H1 (cell line): Measurements from ENCODE around the gene HS6ST3. TPM values are rescaled to one million over a fixed set of nuclear protein-coding genes. Genes with fewer than 3 reads are reported as not detected.

Experiments
- CTCF ChIA-PET: fragments of 300-600 bp; sonication (Branson Sonifier 250); formaldehyde crosslinking; loops from one replicate; lab custom pipeline; 2021; ENCODE audit not compliant: partially characterized antibody; lab: Charles Lee
- POLR2A ChIA-PET: fragments of 300-600 bp; sonication (Branson Sonifier 250); formaldehyde crosslinking; loops from one replicate; lab custom pipeline; 2021; ENCODE audit warnings: inconsistent platforms; ENCODE audit not compliant: partially characterized antibody; lab: Charles Lee
- DNase-seq, 2 experiments: peaks; one replicate each; pipeline versions ENCODE4 v3.0.0 to v3.0.0-alpha.2; 2010 to 2022; ENCODE audit warnings: low spot score in 2 of 2, low read depth in 1 of 2, mixed read lengths in 1 of 2
- FAIRE-seq: peaks from 2 replicates; lab custom pipeline; 2011; peaks lifted over from hg19 to GRCh38; lab: Jason Lieb, UNC
- H2AFZ ChIP-seq: 2 replicates; pipeline ENCODE4 v1.8.1; 2012; ENCODE audit warnings: low read length, inconsistent platforms
- H2AK5ac ChIP-seq: 2 replicates; pipeline ENCODE4 v1.6.1; 2013; ENCODE audit warnings: low read depth, low read length
- H2BK120ac ChIP-seq: replicated peaks from 2 replicates; pipeline ENCODE3; 2013; ENCODE audit warnings: low read depth, low read length, inconsistent platforms
- H2BK12ac ChIP-seq: 2 replicates; pipeline ENCODE4 v1.6.1; 2013; ENCODE audit warnings: low read depth, low read length
- H2BK15ac ChIP-seq: 2 replicates; pipeline ENCODE4 v1.6.1; 2013; ENCODE audit warnings: low read length
- H2BK20ac ChIP-seq: 2 replicates; pipeline ENCODE4 v1.6.1; 2013; ENCODE audit warnings: low read length
- H2BK5ac ChIP-seq: 2 replicates; pipeline ENCODE4 v1.6.1; 2013; ENCODE audit warnings: low read depth, low read length
- H3K14ac ChIP-seq: 2 replicates; pipeline ENCODE4 v1.6.1; 2013; ENCODE audit warnings: inconsistent platforms; ENCODE audit not compliant: insufficient read length
- H3K18ac ChIP-seq: 2 replicates; pipeline ENCODE4 v1.6.1; 2013; ENCODE audit warnings: low read length; ENCODE audit errors: extremely low read depth
- H3K23ac ChIP-seq: 2 replicates; pipeline ENCODE4 v1.6.1; 2013; ENCODE audit warnings: inconsistent platforms; ENCODE audit not compliant: insufficient read length
- H3K23me2 ChIP-seq: 2 replicates; pipeline ENCODE4 v1.6.1; 2013; ENCODE audit warnings: low read depth, low read length
- H3K27ac ChIP-seq: 2 replicates; pipeline ENCODE4 v1.6.1; 2011; ENCODE audit warnings: low read depth, low read length, inconsistent platforms
- H3K27me3 ChIP-seq, 4 experiments: replicated peaks in 1 of 4; 1 replicate in 1 of 4; 2 replicates in 3 of 4; pipeline versions ENCODE4 v1.6.1 to v1.8.1; 2011 to 2013; ENCODE audit warnings: low read length in 3 of 4, mild to moderate bottlenecking in 3 of 4, inconsistent platforms in 2 of 4, mixed read lengths in 2 of 4, moderate library complexity in 1 of 4; ENCODE audit not compliant: control insufficient read depth in 3 of 4, insufficient read depth in 3 of 4; ENCODE audit errors: extremely low read depth in 1 of 4
- H3K36me3 ChIP-seq, 4 experiments: 2 replicates each; pipeline versions ENCODE4 v1.6.1 to v1.8.1; 2011 to 2013; ENCODE audit warnings: mild to moderate bottlenecking in 4 of 4, low read length in 3 of 4, moderate library complexity in 2 of 4, control low read depth in 1 of 4, inconsistent platforms in 1 of 4; ENCODE audit not compliant: insufficient read depth in 4 of 4, control insufficient read depth in 2 of 4
- H3K4ac ChIP-seq: replicated peaks from 2 replicates; pipeline ENCODE3; 2013; ENCODE audit warnings: low read length, low read depth, mixed read lengths, inconsistent platforms; ENCODE audit not compliant: insufficient read length
- H3K4me1 ChIP-seq, 4 experiments: replicated peaks in 1 of 4; 1 replicate in 1 of 4; 2 replicates in 3 of 4; pipeline versions ENCODE4 v1.6.1 to v1.8.1; 2011 to 2013; ENCODE audit warnings: low read length in 3 of 4, inconsistent platforms in 2 of 4, mixed read lengths in 1 of 4; ENCODE audit not compliant: insufficient read depth in 4 of 4, control insufficient read depth in 3 of 4
- H3K4me2 ChIP-seq, 2 experiments: 2 replicates each; pipeline versions ENCODE4 v1.6.1 to v1.8.1; 2011 to 2013; ENCODE audit warnings: low read depth in 2 of 2, low read length in 2 of 2, control low read depth in 1 of 2, inconsistent platforms in 1 of 2, mild to moderate bottlenecking in 1 of 2; ENCODE audit not compliant: insufficient read depth in 1 of 2
- H3K4me3 ChIP-seq, 4 experiments: fragments of 200-600, 300-600 bp in 1 of 4; sonication (generic), shearing (Covaris generic), sonication (Bioruptor Twin) in 1 of 4; 2 replicates each; pipeline versions ENCODE4 v1.5.1 to v1.8.1; 2011 to 2016; ENCODE audit warnings: low read length in 4 of 4, low read depth in 3 of 4, control low read depth in 2 of 4, inconsistent platforms in 2 of 4, mild to moderate bottlenecking in 2 of 4, mixed read lengths in 1 of 4, moderate library complexity in 1 of 4; ENCODE audit not compliant: insufficient read depth in 2 of 4; ENCODE audit errors: extremely low read depth in 1 of 4
- H3K56ac ChIP-seq: replicated peaks from 2 replicates; pipeline ENCODE3; 2013; ENCODE audit warnings: low read depth, mild to moderate bottlenecking, mixed read lengths, low read length, inconsistent platforms; ENCODE audit not compliant: insufficient read length
- H3K79me1 ChIP-seq: 2 replicates; pipeline ENCODE4 v1.6.1; 2013; ENCODE audit warnings: low read depth, low read length, control low read depth
- H3K79me2 ChIP-seq, 2 experiments: 2 replicates each; pipeline versions ENCODE4 v1.6.1 to v1.8.1; 2012 to 2013; ENCODE audit warnings: low read length in 2 of 2, mild to moderate bottlenecking in 2 of 2, inconsistent platforms in 1 of 2; ENCODE audit not compliant: insufficient read depth in 2 of 2, control insufficient read depth in 1 of 2
- H3K9ac ChIP-seq, 4 experiments: replicated peaks in 1 of 4; 1 replicate in 1 of 4; 2 replicates in 3 of 4; pipeline versions ENCODE4 v1.6.1 to v1.8.1; 2011 to 2013; ENCODE audit warnings: low read depth in 3 of 4, low read length in 3 of 4, control low read depth in 2 of 4, mild to moderate bottlenecking in 2 of 4, moderate library complexity in 2 of 4, inconsistent platforms in 1 of 4; ENCODE audit errors: extremely low read depth in 1 of 4
- H3K9me3 ChIP-seq, 2 experiments: 2 replicates each; pipeline versions ENCODE4 v1.6.1 to v1.8.1; 2012 to 2013; ENCODE audit warnings: mild to moderate bottlenecking in 2 of 2, moderate library complexity in 2 of 2, control low read depth in 1 of 2, inconsistent platforms in 1 of 2, low read depth in 1 of 2, low read length in 1 of 2, mixed read lengths in 1 of 2; ENCODE audit not compliant: insufficient read depth in 2 of 2
- H4K20me1 ChIP-seq, 2 experiments: replicated peaks in 1 of 2; 2 replicates each; pipeline versions ENCODE3 to v1.8.1; 2011 to 2013; ENCODE audit warnings: inconsistent platforms in 2 of 2, low read length in 2 of 2, mild to moderate bottlenecking in 1 of 2; ENCODE audit not compliant: insufficient read depth in 2 of 2, control insufficient read depth in 1 of 2
- H4K5ac ChIP-seq: 2 replicates; pipeline ENCODE4 v1.6.1; 2013; ENCODE audit warnings: low read length, low read depth, mixed read lengths, inconsistent platforms; ENCODE audit not compliant: insufficient read length
- H4K8ac ChIP-seq: 2 replicates; pipeline ENCODE4 v1.8.0; 2013; ENCODE audit warnings: mild to moderate bottlenecking, moderate library complexity, low read length, inconsistent platforms; ENCODE audit not compliant: insufficient read depth; ENCODE audit errors: extremely low read depth
- H4K91ac ChIP-seq: replicated peaks from 2 replicates; pipeline ENCODE3; 2013; ENCODE audit warnings: low read length, mixed read lengths, inconsistent platforms; ENCODE audit not compliant: insufficient read length
- ATF2 ChIP-seq: IDR thresholded peaks from 2 replicates; pipeline ENCODE4 v1.6.1; 2012; ENCODE audit warnings: low read length, inconsistent platforms
- ATF3 ChIP-seq: IDR thresholded peaks from 2 replicates; pipeline ENCODE4 v1.6.1; 2011; ENCODE audit warnings: low read depth, mild to moderate bottlenecking, low read length; ENCODE audit not compliant: insufficient read depth
- CBX5 ChIP-seq: fragments of 300-800, 300-1000 bp; sonication (generic); IDR thresholded peaks from 2 replicates; pipeline ENCODE4 v1.7.1; 2016; ENCODE audit warnings: antibody characterized with exemption, low read length, low read depth
- CHD2 ChIP-seq: IDR thresholded peaks from 2 replicates; pipeline ENCODE4 v1.6.1; 2012; ENCODE audit warnings: low read length, improper control_type of control experiment
- CREB1 ChIP-seq: IDR thresholded peaks from 2 replicates; pipeline ENCODE4 v1.6.1; 2012; ENCODE audit warnings: inconsistent platforms
- GTF2F1 ChIP-seq: IDR thresholded peaks from 2 replicates; pipeline ENCODE4 v1.6.1; 2012; ENCODE audit warnings: low read depth, low read length, improper control_type of control experiment, borderline replicate concordance
- JUND ChIP-seq: IDR thresholded peaks from 2 replicates; pipeline ENCODE4 v1.6.1; 2011; ENCODE audit warnings: mild to moderate bottlenecking, improper control_type of control experiment, low read length
- RNF2 ChIP-seq: fragments of 200-900, 300-1000 bp; sonication (generic); IDR thresholded peaks from 2 replicates; pipeline ENCODE4 v1.7.1; 2016; ENCODE audit warnings: borderline replicate concordance, low read depth, mild to moderate bottlenecking, antibody characterized with exemption, low read length; ENCODE audit not compliant: poor library complexity, severe bottlenecking; ENCODE audit errors: missing control alignments
- SP4 ChIP-seq: IDR thresholded peaks from 2 replicates; pipeline ENCODE4 v1.6.1; 2012; ENCODE audit warnings: low read length, inconsistent platforms
- SRF ChIP-seq: IDR thresholded peaks from 2 replicates; pipeline ENCODE4 v1.6.1; 2011; ENCODE audit warnings: mild to moderate bottlenecking, low read depth, low read length, moderate library complexity
- polyA plus RNA-seq, 7 experiments: library from polyadenylated mRNA; depleted of rRNA in 3 of 7; stranded (reverse) in 5 of 7; unstranded in 2 of 7; fragments of >200 nt in 5 of 7; fragments of 200-250 nt in 2 of 7; gene quantifications; 1 replicate in 5 of 7; 2 replicates in 1 of 7; 4 replicates in 1 of 7; pipeline versions ENCODE4 v1.2.1 to v1.2.3, GENCODE V29; 2011 to 2013; ENCODE audit warnings: missing spikeins in 2 of 7, mixed read lengths in 2 of 7
- total RNA-seq: library from RNA; stranded (reverse); fragmentation: NEBNext Ultra II Directional; extraction: Animal tissue kit (Norgen Biotek cat#: 25700); gene quantifications from 2 replicates; pipeline ENCODE4 v1.2.1, GENCODE V29; 2021
- TF ChIP-seq, protein P1 (sequence below): IDR thresholded peaks from 2 replicates; pipeline ENCODE4 v1.6.1; 2012; ENCODE audit warnings: inconsistent platforms

HS6ST3 gene
- total and polyA plus RNA-seq, 2 of the 8 experiments (the other 6 are each of a cell fraction or from before 2014, with no cell fraction given), result 0.45 to 1.2 TPM

- no peak overlapping the region for H4K5ac ChIP-seq
- peaks cover 0 to 3% (median 1%) of the 10 kb centered on the region in 4 experiments; a peak in 3 of 7 replicates for H3K4me1 ChIP-seq
- H3K4me2 ChIP-seq, result no peak overlapping the region
- H2BK15ac ChIP-seq, result no peak overlapping the region
- no peak overlapping the region for H4K8ac ChIP-seq
- H2BK5ac ChIP-seq, result no peak overlapping the region
- no peaks in the 10 kb centered on the region for H3K79me2 ChIP-seq
- no peak overlapping the region for H3K14ac ChIP-seq
- H2BK20ac ChIP-seq, result no peak overlapping the region
- H3K4ac ChIP-seq, result no peak overlapping the region
- no peak overlapping the region for H4K91ac ChIP-seq
- no peaks in the 10 kb centered on the region for H3K9me3 ChIP-seq
- peaks cover 16% of the 10 kb centered on the region for H3K23me2 ChIP-seq
- H2BK120ac ChIP-seq, result no peak overlapping the region
- H2BK12ac ChIP-seq, result no peak overlapping the region
- no peak overlapping the region for H3K4me3 ChIP-seq
- ChIA-PET POLR2A (interaction anchor here (1.3 kb wide), 1 partner anchor 8 kb away, joined by 3 read pairs; no protein-coding TSS in a partner anchor), CTCF (interaction anchor here (1.2 kb wide), 1 partner anchor 16 kb away, joined by 3 read pairs; no protein-coding TSS in a partner anchor)
- H3K79me1 ChIP-seq, result no peaks in the 10 kb centered on the region
- DNase-seq (no peak), FAIRE-seq (no peak)
- no peaks in the 10 kb centered on the region for H3K36me3 ChIP-seq
- no peak overlapping the region for H3K23ac ChIP-seq
- no peak overlapping the region for H3K27ac ChIP-seq
- H4K20me1 ChIP-seq, result peaks cover 0 to 3% of the 10 kb centered on the region in 2 experiments
- H3K56ac ChIP-seq, result no peak overlapping the region
- peaks cover 23 to 45% (median 32%) of the 10 kb centered on the region in 4 experiments for H3K27me3 ChIP-seq
- no peak overlapping the region for H3K18ac ChIP-seq
- no peak overlapping the region for H3K9ac ChIP-seq
- H2AFZ ChIP-seq, result no peak overlapping the region
- H2AK5ac ChIP-seq, result no peak overlapping the region
- no peak for TF ChIP-seq GTF2F1
- TF ChIP-seq SRF, result no peak
- no peak for TF ChIP-seq ATF3
- TF ChIP-seq CBX5, result no peak
- no peak for TF ChIP-seq JUND
- TF ChIP-seq, protein P1, sequence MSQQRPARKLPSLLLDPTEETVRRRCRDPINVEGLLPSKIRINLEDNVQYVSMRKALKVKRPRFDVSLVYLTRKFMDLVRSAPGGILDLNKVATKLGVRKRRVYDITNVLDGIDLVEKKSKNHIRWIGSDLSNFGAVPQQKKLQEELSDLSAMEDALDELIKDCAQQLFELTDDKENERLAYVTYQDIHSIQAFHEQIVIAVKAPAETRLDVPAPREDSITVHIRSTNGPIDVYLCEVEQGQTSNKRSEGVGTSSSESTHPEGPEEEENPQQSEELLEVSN, result no peak
- no peak for TF ChIP-seq CHD2
- no peak for TF ChIP-seq SP4
- TF ChIP-seq RNF2, result no peak
- no peak for TF ChIP-seq CREB1
- TF ChIP-seq ATF2, result no peak
These were observed 3.5 kb downstream of the HS6ST3 start for GRCh38 chr13:96093296-96094006.
